Measurements from ENCODE around the gene EIF4G3. TPM values are rescaled to one million over a fixed set of nuclear protein-coding genes. Genes with fewer than 3 reads are reported as not detected.
A peak's percentile ranks its signal among the peaks of the same experiment; 100 is the strongest.
"Not testable (repeated sequence)": the region's sequence is repeated elsewhere in the genome, so short reads cannot be mapped to it uniquely, and the experiment has no call there.

EIF4G3 gene
- 14.5 and 22.6 TPM in 2 replicates for total RNA-seq (2014; rRNA removed; shearing (Covaris generic))

DNA sequence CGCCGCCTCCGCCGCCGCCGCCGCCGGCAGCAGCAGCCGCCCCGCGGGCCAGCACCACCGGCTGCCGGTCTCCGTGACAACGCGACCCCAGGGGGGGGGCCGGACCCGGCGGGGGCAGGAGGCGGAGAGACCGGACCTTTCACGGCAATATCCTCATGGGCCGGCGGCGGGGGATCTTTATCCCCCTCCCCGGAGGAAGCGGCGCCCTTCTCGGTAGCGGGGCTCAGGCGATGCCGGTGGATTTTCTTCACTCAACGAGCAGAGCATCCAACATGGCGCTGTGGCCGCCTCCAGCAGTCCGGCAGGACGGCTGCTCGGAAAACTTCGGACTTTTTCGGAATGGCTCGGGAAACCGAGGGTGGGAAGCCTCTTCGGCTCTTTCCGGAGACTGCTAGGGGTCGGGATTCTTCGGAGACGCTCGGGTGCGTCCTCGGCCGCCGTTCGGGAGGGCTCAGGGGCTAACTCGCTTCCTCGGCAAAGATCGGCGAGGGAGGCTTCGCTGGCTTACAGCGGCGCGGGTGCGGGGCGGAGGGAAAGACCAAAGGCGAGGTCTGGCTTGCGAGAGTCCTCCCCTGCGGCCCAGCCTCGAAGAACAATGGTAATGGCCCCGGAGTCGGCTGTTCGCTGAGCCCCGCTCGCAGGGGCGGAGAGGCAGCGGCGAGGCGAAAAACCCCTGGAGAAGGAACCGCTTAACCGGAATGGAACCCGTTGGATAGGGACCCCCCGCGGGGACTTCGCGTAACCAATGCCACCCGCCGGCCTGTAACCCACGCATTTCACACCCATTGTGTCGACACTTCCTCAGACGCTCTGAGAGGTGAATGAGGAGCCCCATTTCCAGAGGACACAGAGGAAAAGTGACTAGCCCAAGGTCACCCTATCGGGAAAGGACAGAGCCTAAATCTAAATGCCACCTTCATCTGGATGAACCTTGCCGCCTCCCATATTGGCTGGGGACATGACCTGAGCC lies at the start of gene EIF4G3:
EIF4G3 (minus strand) TSS at position 312 of the 970 bp plus-strand sequence. CDS start 174,155 bp downstream, outside the sequence.
- peak; percentile 92 for DNase-seq (ENCODE audit: low spot score)

DNA sequence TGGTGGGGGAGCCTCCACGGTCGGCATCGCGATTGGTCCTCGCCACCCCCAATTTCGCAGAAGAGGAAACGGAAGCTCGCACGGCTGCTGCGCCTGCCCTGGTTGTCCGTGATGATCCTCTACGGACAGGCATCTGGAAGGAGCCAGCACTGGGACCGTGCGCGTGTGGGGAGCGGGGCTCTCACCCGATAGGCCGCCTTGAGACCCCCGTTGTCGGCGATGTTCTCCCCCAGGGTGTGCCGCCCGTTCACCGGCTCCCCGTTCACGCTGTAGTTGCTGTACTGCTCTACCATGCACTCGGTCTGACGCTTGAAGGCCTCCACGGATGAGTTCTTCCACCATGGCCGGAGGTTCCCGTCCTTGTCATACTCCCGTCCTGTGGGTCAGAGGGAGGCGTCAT lies 48.4 kb upstream of the EIF4G3 start:
- no peak for DNase-seq (ENCODE audit: low spot score)

- DNase-seq (ENCODE audit: low spot score): no peak
These were observed 44.1 kb upstream of the EIF4G3 start for GRCh38 chr1:21220815-21221214.

DNA sequence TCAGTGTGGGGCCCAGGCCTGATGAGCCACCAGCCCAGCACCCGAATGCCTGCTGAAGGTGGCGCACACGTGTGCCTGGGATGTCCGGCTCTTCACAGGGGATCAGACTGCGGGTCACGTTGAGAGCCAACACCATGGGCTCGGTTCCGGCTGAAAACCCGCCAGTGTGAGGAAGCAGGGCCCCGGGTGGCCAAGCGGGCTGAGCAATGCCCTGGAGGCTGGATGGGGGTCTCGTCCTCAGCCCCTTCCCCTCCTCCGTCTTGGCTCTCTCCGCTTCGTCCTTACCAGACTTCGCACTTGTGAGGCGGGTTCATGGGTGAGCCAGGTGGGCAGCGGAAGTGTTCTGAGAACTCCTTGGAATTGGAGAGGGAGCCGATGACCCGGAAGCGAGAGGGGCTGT lies 43.0 kb upstream of the EIF4G3 start:
- DNase-seq (ENCODE audit: low spot score): no peak

GRCh38 chr1:21217812-21218596 lies 41.3 kb upstream of the EIF4G3 start:
- DNase-seq (ENCODE audit: low spot score): no peak

- peak; percentile 39 for DNase-seq (ENCODE audit: low spot score)
These were observed 40.4 kb upstream of the EIF4G3 start for GRCh38 chr1:21216835-21217811.

DNA sequence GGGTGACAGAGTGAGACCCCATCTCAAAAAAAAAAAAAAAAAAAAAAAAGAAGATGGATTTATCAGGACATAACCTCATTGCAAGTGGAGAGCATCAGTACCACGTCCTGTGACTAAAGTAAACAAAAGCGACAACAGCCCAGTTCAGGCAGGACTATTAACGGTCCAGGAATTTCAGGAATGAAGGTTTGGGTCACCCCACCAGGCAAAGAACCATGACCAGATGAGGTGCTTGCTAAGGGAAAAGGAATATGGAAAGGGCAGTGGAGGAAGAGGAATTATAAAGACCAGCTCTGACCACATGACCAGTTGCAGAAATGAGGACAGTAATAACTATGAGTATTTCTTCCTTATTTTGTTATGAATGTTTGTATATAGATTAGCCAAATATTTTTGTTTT lies 35.4 kb upstream of the EIF4G3 start:
- DNase-seq (ENCODE audit: low spot score): no peak

- not testable (repeated sequence) for DNase-seq (ENCODE audit: low spot score)
These were observed 31.5 kb upstream of the EIF4G3 start for GRCh38 chr1:21208137-21208700.

DNA sequence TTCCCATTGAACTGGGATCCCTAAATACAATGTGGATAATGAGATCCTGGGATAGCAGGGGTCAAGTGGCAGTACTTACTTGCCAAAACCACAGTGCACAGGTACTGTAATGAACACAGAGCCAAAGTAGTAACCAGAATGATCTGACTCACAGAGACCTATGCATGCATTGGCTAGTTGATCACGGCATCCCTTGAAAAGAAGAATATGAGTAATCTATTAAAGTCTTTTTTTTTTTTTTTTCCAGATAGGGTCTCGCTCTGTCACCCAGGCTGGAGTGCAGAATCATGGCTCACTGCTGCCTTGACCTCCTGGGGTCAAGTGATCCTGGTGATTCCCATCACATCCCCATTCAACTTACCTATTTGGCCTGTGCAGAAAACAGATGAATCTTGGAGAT lies 29.4 kb upstream of the EIF4G3 start:
- no peak for DNase-seq (ENCODE audit: low spot score)

- no peak for DNase-seq (ENCODE audit: low spot score)
These were observed 28.7 kb upstream of the EIF4G3 start for GRCh38 chr1:21205416-21205815.

GRCh38 chr1:21201650-21202049 lies 25.0 kb upstream of the EIF4G3 start:
- no peak for DNase-seq (ENCODE audit: low spot score)

GRCh38 chr1:21201238-21201637 lies 24.5 kb upstream of the EIF4G3 start:
- DNase-seq (ENCODE audit: low spot score): not testable (repeated sequence)

DNA sequence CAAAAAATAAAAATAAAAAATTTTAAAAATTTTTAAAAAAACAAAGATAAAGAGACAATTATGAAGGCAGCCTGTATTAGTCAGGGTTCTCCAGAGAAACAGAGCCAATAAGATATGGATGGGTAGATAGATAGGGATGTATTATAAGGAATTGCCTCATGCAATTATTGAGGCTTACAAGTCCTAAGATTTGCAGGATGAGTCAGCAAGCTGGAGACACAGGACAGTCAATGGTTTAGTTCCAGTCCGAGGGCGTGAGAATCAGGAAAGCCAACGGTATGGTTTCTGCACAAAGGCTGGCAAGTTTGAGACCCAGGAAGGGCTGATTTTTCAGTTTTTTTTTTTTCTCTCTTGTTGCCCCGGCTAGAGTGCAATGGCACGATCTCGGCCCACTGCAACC lies 24.1 kb upstream of the EIF4G3 start:
- DNase-seq (ENCODE audit: low spot score): no peak

- no peak for DNase-seq (ENCODE audit: low spot score)
These were observed 22.2 kb upstream of the EIF4G3 start for GRCh38 chr1:21198929-21199328.

DNA sequence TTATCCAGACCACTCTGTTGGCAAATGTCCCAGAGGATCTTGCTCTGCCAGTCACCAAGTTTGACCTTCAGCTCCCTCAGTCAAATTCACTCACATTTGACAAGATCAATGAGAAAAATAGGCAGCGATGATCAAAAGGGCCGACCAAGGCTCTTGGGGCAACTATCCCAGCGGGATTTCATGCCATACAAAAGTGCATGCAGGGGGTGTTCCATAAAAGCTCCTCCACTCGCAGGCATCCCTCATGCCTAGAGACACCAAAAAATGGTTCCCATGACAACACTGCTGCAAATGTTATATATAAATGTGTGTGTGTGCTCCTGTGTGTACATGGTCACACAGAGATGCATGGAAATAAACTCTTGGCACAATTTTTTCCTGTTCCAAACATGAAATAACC lies 16.2 kb upstream of the EIF4G3 start:
- no peak for DNase-seq (ENCODE audit: low spot score)

DNA sequence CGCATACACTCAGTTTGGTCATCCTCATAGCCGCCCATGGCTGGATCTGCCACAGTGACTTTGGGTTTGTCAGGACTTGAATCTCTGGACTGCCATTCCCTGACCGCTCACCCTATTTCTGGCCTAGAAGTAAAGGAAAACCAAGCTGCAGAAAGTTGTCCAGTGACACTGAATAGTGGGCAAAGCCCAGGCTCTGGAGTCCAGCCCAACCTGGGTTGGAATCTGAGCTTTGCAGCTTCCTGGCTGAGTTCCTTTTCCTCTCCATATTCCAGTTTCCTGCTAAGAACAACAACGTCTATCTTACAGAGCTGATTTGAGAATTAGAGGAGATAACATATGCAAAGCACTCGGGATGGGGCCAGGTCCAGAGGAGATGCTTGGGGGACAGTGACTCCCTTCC lies 15.6 kb upstream of the EIF4G3 start:
- DNase-seq (ENCODE audit: low spot score): no peak

DNA sequence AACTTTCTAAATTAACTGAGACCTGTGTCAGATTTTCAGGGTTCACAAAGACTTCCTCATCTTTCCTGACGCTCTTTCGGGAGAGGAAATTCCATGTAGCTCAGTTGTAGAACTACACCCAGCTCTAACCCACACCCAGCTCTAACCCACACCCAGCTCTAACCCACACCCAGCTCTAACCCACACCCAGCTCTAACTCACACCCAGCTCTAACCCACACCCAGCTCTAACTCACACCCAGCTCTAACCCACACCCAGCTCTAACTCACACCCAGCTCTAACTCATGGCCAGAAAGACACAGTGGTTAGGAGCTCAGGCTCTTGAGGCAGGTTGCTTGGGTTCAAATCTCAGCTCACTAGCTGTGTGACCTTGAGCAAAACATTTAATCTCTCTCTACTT lies 14.1 kb upstream of the EIF4G3 start:
- not testable (repeated sequence) for DNase-seq (ENCODE audit: low spot score)

- DNase-seq (ENCODE audit: low spot score): no peak
These were observed 13.3 kb upstream of the EIF4G3 start for GRCh38 chr1:21189906-21190500.

- DNase-seq (ENCODE audit: low spot score): no peak
These were observed 12.7 kb upstream of the EIF4G3 start for GRCh38 chr1:21189421-21189820.

GRCh38 chr1:21188235-21188634 lies 11.5 kb upstream of the EIF4G3 start:
- no peak for DNase-seq (ENCODE audit: low spot score)

Data from H4 (cell line).